ENCODE results near the gene STS.

The STS gene

GRCh38 chrX:7153231-7153630 lies 5.7 kb downstream of the STS start:
- no peaks in the 10 kb centered on the region for H3K9me3 ChIP-seq (ENCODE audit: control insufficient read depth, low read length)
- H3K4me3 ChIP-seq (ENCODE audit: insufficient read depth, low read depth, low read length, poor library complexity, severe bottlenecking): no peak overlapping the region
- DNase-seq: no peak
- no peaks in the 10 kb centered on the region for H3K27me3 ChIP-seq (replicated peaks; ENCODE audit: control insufficient read depth, insufficient read depth, low read length, poor library complexity, severe bottlenecking)
- H3K36me3 ChIP-seq (ENCODE audit: control insufficient read depth, insufficient read depth, low read length): no peaks in the 10 kb centered on the region
- H3K4me1 ChIP-seq (ENCODE audit: control insufficient read depth, insufficient read depth, low read length, poor library complexity, severe bottlenecking): no peaks in the 10 kb centered on the region
- H3K27ac ChIP-seq (ENCODE audit: insufficient read depth, low read length, poor library complexity, severe bottlenecking): no peak overlapping the region

DNA sequence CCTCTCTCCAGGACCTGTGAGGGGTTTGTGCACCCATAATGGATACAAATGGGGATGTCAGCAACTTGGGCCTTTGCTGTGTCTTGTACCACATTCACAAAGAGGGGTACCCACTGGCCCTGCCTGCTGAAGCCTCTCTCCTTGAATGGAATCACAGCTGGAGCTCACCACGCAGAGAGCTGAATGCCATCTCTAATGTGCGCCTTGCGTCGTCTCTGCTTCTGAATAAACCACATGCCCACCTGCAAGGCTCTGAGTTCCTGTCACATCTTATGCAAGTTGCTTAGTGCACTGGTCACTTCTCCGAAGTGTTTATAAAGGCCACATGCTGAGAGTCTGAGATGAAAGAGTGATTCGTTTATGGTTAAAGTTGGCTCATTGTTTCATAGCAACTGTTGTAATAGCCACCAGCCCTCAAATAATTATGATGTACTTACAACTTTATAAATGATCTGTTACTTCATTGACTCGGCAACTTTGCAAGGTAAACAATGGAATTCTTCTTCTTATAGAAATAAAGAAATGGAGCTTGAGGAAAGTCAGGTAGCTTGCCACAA lies 6.6 kb downstream of the STS start:
- no peak overlapping the region for H3K27ac ChIP-seq (ENCODE audit: insufficient read depth, low read length, poor library complexity, severe bottlenecking)
- no peak for DNase-seq
- no peaks in the 10 kb centered on the region for H3K9me3 ChIP-seq (ENCODE audit: control insufficient read depth, low read length)
- no peaks in the 10 kb centered on the region for H3K36me3 ChIP-seq (ENCODE audit: control insufficient read depth, insufficient read depth, low read length)
- no peak overlapping the region for H3K4me3 ChIP-seq (ENCODE audit: insufficient read depth, low read depth, low read length, poor library complexity, severe bottlenecking)
- H3K27me3 ChIP-seq (replicated peaks; ENCODE audit: control insufficient read depth, insufficient read depth, low read length, poor library complexity, severe bottlenecking): no peaks in the 10 kb centered on the region
- H3K4me1 ChIP-seq (ENCODE audit: control insufficient read depth, insufficient read depth, low read length, poor library complexity, severe bottlenecking): no peaks in the 10 kb centered on the region

GRCh38 chrX:7155163-7155562 lies 7.7 kb downstream of the STS start:
- DNase-seq: no peak
- Histone ChIP-seq H3K27ac (ENCODE audit: insufficient read depth, low read length, poor library complexity, severe bottlenecking) (no peak overlapping the region), H3K4me3 (ENCODE audit: insufficient read depth, low read depth, low read length, poor library complexity, severe bottlenecking) (no peak overlapping the region), H3K36me3 (ENCODE audit: control insufficient read depth, insufficient read depth, low read length) (no peaks in the 10 kb centered on the region), H3K4me1 (ENCODE audit: control insufficient read depth, insufficient read depth, low read length, poor library complexity, severe bottlenecking) (no peaks in the 10 kb centered on the region), H3K27me3 (replicated peaks; ENCODE audit: control insufficient read depth, insufficient read depth, low read length, poor library complexity, severe bottlenecking) (no peaks in the 10 kb centered on the region), H3K9me3 (ENCODE audit: control insufficient read depth, low read length) (no peaks in the 10 kb centered on the region)

DNA sequence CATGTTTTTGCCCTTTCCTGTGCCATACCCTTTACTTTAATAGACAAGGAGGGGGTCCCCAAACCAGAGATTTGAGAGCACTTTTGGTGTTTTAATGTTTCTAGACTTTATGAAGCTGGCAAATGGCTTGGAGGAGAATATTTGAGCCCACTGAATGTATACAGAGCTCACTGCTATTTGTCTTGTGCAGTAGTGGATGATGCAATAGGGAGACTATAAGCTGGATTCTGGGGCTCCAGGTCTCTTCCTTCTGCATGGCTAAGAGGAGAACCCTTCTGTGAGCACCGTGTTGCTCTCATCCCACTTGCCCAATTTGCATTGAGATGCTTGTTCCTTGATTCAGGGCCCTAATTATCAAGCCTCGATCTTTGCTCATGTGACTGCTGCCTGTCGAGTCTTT lies 9.4 kb downstream of the STS start:
- Histone ChIP-seq H3K4me1 (ENCODE audit: control insufficient read depth, insufficient read depth, low read length, poor library complexity, severe bottlenecking) (no peaks in the 10 kb centered on the region), H3K4me3 (ENCODE audit: insufficient read depth, low read depth, low read length, poor library complexity, severe bottlenecking) (no peak overlapping the region), H3K36me3 (ENCODE audit: control insufficient read depth, insufficient read depth, low read length) (no peaks in the 10 kb centered on the region)

DNA sequence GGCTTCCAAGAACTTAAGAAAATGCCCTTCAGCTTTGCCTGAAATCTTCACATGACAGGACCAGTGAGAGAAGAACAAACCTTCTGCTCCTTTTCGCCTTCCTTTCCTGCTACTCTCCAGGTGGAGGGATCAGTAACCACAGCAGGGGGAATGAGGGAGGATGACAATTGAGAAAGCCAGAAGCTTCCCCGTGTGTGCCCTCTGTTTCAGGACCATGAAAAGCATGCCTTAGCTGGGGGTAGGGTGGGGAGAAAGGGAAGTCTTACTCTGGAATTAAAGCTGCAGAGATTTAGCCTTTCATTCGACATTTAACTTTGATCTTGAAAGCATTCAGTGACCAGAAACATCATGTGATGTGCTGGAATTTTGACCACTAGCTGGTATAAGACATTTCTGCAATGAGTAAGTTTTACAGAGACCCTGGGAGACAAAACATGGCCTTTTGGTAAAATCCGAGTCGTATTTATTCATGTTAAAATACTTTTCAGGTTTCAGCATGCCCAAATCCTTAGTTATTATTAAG lies 11.0 kb downstream of the STS start:
- Histone ChIP-seq H3K27me3 (replicated peaks; ENCODE audit: control insufficient read depth, insufficient read depth, low read length, poor library complexity, severe bottlenecking) (no peaks in the 10 kb centered on the region), H3K27ac (ENCODE audit: insufficient read depth, low read length, poor library complexity, severe bottlenecking) (no peak overlapping the region), H3K36me3 (ENCODE audit: control insufficient read depth, insufficient read depth, low read length) (no peaks in the 10 kb centered on the region), H3K9me3 (ENCODE audit: control insufficient read depth, low read length) (no peaks in the 10 kb centered on the region), H3K4me1 (ENCODE audit: control insufficient read depth, insufficient read depth, low read length, poor library complexity, severe bottlenecking) (no peaks in the 10 kb centered on the region), H3K4me3 (ENCODE audit: insufficient read depth, low read depth, low read length, poor library complexity, severe bottlenecking) (no peak overlapping the region)
- no peak for DNase-seq

More for the DNA sequence above, 9.4 kb downstream of the STS start:
- Histone ChIP-seq H3K27me3 (replicated peaks; ENCODE audit: control insufficient read depth, insufficient read depth, low read length, poor library complexity, severe bottlenecking) (no peaks in the 10 kb centered on the region), H3K9me3 (ENCODE audit: control insufficient read depth, low read length) (no peaks in the 10 kb centered on the region), H3K27ac (ENCODE audit: insufficient read depth, low read length, poor library complexity, severe bottlenecking) (no peak overlapping the region)
- no peak for DNase-seq

GRCh38 chrX:7159149-7159861 lies 11.8 kb downstream of the STS start:
- Histone ChIP-seq H3K27me3 (replicated peaks; ENCODE audit: control insufficient read depth, insufficient read depth, low read length, poor library complexity, severe bottlenecking) (no peaks in the 10 kb centered on the region), H3K9me3 (ENCODE audit: control insufficient read depth, low read length) (no peaks in the 10 kb centered on the region), H3K4me1 (ENCODE audit: control insufficient read depth, insufficient read depth, low read length, poor library complexity, severe bottlenecking) (no peaks in the 10 kb centered on the region), H3K27ac (ENCODE audit: insufficient read depth, low read length, poor library complexity, severe bottlenecking) (no peak overlapping the region), H3K36me3 (ENCODE audit: control insufficient read depth, insufficient read depth, low read length) (no peaks in the 10 kb centered on the region), H3K4me3 (ENCODE audit: insufficient read depth, low read depth, low read length, poor library complexity, severe bottlenecking) (no peak overlapping the region)
- DNase-seq: no peak

- no peaks in the 10 kb centered on the region for H3K36me3 ChIP-seq (ENCODE audit: control insufficient read depth, insufficient read depth, low read length)
- no peak overlapping the region for H3K4me3 ChIP-seq (ENCODE audit: insufficient read depth, low read depth, low read length, poor library complexity, severe bottlenecking)
- H3K27me3 ChIP-seq (replicated peaks; ENCODE audit: control insufficient read depth, insufficient read depth, low read length, poor library complexity, severe bottlenecking): no peaks in the 10 kb centered on the region
- no peaks in the 10 kb centered on the region for H3K4me1 ChIP-seq (ENCODE audit: control insufficient read depth, insufficient read depth, low read length, poor library complexity, severe bottlenecking)
- no peak for DNase-seq
- no peak overlapping the region for H3K27ac ChIP-seq (ENCODE audit: insufficient read depth, low read length, poor library complexity, severe bottlenecking)
- no peaks in the 10 kb centered on the region for H3K9me3 ChIP-seq (ENCODE audit: control insufficient read depth, low read length)
Observed at GRCh38 chrX:7163146-7163677, 15.7 kb downstream of the STS start.

DNA sequence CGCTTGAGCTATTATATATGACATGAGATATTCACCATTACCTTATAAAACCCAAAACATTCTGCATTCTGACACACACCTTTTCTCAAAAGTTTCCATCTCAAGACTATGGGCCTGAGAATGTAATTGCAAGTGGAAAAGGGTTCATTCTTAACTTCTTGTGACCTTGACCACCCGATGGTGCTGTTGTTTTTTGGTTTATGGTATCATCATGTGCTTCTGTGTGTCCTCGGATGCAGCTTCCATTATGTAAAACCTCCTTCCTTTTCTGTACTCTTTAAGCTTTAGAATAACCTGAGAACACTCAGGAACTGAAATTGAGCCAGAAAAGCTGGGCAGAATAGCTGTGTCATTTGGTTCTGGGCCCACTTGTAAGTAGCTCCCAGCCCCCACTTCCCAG lies 16.7 kb downstream of the STS start:
- no peak for DNase-seq
- no peaks in the 10 kb centered on the region for H3K36me3 ChIP-seq (ENCODE audit: control insufficient read depth, insufficient read depth, low read length)
- no peaks in the 10 kb centered on the region for H3K4me1 ChIP-seq (ENCODE audit: control insufficient read depth, insufficient read depth, low read length, poor library complexity, severe bottlenecking)
- H3K4me3 ChIP-seq (ENCODE audit: insufficient read depth, low read depth, low read length, poor library complexity, severe bottlenecking): no peak overlapping the region
- no peak overlapping the region for H3K27ac ChIP-seq (ENCODE audit: insufficient read depth, low read length, poor library complexity, severe bottlenecking)
- H3K27me3 ChIP-seq (replicated peaks; ENCODE audit: control insufficient read depth, insufficient read depth, low read length, poor library complexity, severe bottlenecking): no peaks in the 10 kb centered on the region
- H3K9me3 ChIP-seq (ENCODE audit: control insufficient read depth, low read length): no peaks in the 10 kb centered on the region

- Histone ChIP-seq H3K4me1 (ENCODE audit: control insufficient read depth, insufficient read depth, low read length, poor library complexity, severe bottlenecking) (no peaks in the 10 kb centered on the region), H3K4me3 (ENCODE audit: insufficient read depth, low read depth, low read length, poor library complexity, severe bottlenecking) (no peak overlapping the region), H3K9me3 (ENCODE audit: control insufficient read depth, low read length) (no peaks in the 10 kb centered on the region), H3K27ac (ENCODE audit: insufficient read depth, low read length, poor library complexity, severe bottlenecking) (no peak overlapping the region), H3K36me3 (ENCODE audit: control insufficient read depth, insufficient read depth, low read length) (no peaks in the 10 kb centered on the region), H3K27me3 (replicated peaks; ENCODE audit: control insufficient read depth, insufficient read depth, low read length, poor library complexity, severe bottlenecking) (no peaks in the 10 kb centered on the region)
- DNase-seq: no peak
Observed at GRCh38 chrX:7168371-7168770, 20.9 kb downstream of the STS start.

- Histone ChIP-seq H3K9me3 (ENCODE audit: control insufficient read depth, low read length) (no peaks in the 10 kb centered on the region), H3K4me3 (ENCODE audit: insufficient read depth, low read depth, low read length, poor library complexity, severe bottlenecking) (no peak overlapping the region), H3K4me1 (ENCODE audit: control insufficient read depth, insufficient read depth, low read length, poor library complexity, severe bottlenecking) (no peaks in the 10 kb centered on the region), H3K27me3 (replicated peaks; ENCODE audit: control insufficient read depth, insufficient read depth, low read length, poor library complexity, severe bottlenecking) (no peaks in the 10 kb centered on the region), H3K36me3 (ENCODE audit: control insufficient read depth, insufficient read depth, low read length) (no peaks in the 10 kb centered on the region), H3K27ac (ENCODE audit: insufficient read depth, low read length, poor library complexity, severe bottlenecking) (no peak overlapping the region)
- DNase-seq: no peak
Observed at GRCh38 chrX:7169627-7170026, 22.1 kb downstream of the STS start.
